ENCODE results near the gene PFDN5. TPM values are rescaled to one million over a fixed set of nuclear protein-coding genes. Genes with fewer than 3 reads are reported as not detected.

Gene PFDN5
- total RNA-seq, 2 experiments from 2014 or later: 376 to 383 TPM

DNA sequence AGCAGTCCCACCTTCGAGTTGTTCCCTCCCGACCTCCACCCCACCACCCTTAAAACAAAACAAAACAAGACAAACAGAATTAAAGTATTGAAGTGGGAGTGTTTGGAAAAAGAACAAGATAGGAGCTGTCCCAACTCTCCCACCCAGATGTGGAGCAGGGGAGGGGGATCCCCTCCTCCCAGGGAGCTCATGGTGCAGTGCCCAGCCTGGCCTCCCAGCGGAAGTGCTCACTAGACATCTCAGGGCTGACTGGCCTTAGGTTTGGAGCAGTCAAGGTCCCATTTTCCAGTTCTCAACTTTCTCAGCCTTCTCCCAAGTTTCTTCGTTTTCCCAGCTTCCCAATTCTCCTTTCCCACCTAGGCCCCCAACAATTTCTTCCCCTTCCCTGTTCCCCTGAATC, 37.9 kb downstream of the PFDN5 start:
- DNase-seq: no peak
- H3K4me3 Mint-ChIP-seq: no peak overlapping the region
- H3K27ac Mint-ChIP-seq: no peak overlapping the region
- intact Hi-C loops (cut with micrococcal nuclease): no loop called here
- H3K36me3 Mint-ChIP-seq (ENCODE audit: low read depth): no peaks in the 10 kb centered on the region
- H3K9me3 Mint-ChIP-seq: no peaks in the 10 kb centered on the region
- peaks cover 34% of the 10 kb centered on the region for H3K27me3 Mint-ChIP-seq (ENCODE audit: low read depth)
- H3K4me1 Mint-ChIP-seq (ENCODE audit: low read depth): no peaks in the 10 kb centered on the region
- CTCF ChIA-PET: interaction anchor here (1.3 kb wide), 1 partner anchor 88 kb away, joined by 3 read pairs; no protein-coding TSS in a partner anchor

DNA sequence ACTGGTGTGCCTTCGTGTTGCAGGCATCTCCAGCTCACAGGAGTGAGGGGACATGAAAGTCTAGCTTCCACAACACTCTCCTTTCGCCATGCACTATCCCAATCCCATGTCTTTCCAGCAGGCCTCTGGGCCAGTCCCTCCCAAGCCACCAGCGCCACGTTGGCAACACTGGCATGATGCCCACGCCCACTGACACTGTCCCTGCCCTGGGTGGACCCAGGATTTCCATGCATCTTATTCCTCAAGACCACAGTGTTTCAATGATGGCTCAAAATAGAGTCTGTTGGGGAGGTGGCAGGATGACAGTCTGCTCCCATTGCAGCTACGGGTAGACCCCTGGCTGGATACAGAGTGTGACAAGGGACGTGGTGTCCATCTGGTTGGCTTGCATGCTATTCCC, 38.5 kb downstream of the PFDN5 start:
- Mint-ChIP-seq H3K4me1 (ENCODE audit: low read depth) (no peaks in the 10 kb centered on the region), H3K27ac (no peak overlapping the region)

DNA sequence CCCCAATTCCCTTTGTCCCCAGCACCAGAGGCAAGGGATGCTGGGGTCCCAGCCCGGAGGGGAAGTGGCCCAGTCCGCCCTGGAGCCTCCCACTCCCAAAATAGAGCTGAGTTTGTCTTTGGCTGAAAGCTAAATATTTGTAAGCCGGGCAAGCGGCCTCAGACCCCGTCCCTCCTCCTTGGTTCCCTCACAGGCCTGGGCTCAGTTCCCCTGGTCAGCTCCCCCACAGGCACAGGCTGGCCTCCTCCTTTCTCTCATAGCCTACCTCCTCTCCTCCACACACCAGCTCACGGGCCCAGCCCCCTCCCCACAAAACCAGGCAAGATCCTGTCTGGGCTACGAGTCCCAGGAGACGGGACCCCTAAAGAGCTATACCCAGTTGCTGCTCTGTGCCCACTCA, 39.5 kb downstream of the PFDN5 start:
- Mint-ChIP-seq H3K27ac (no peak overlapping the region), H3K27me3 (ENCODE audit: low read depth) (peaks cover 37% of the 10 kb centered on the region), H3K36me3 (ENCODE audit: low read depth) (no peaks in the 10 kb centered on the region), H3K4me3 (no peak overlapping the region), H3K9me3 (no peaks in the 10 kb centered on the region), H3K4me1 (ENCODE audit: low read depth) (no peaks in the 10 kb centered on the region)
- intact Hi-C loops (cut with micrococcal nuclease): no loop called here
- CTCF ChIA-PET: interaction anchor here (0.9 to 2.3 kb wide), 6 partner anchors 9 to 174 kb away, joined by 3 to 10 read pairs (median 6); partner anchors contain the start of gene AAAS
- no peak for DNase-seq

More for the DNA sequence above, 38.5 kb downstream of the PFDN5 start:
- CTCF ChIA-PET: interaction anchor here (1.3 to 2.3 kb wide), 2 partner anchors 12 to 88 kb away, joined by 3 to 8 read pairs; partner anchors contain the start of gene AAAS
- intact Hi-C loops (cut with micrococcal nuclease): no loop called here
- no peak for DNase-seq
- Mint-ChIP-seq H3K27me3 (ENCODE audit: low read depth) (peaks cover 37% of the 10 kb centered on the region), H3K9me3 (no peaks in the 10 kb centered on the region), H3K36me3 (ENCODE audit: low read depth) (no peaks in the 10 kb centered on the region), H3K4me3 (no peak overlapping the region)

DNA sequence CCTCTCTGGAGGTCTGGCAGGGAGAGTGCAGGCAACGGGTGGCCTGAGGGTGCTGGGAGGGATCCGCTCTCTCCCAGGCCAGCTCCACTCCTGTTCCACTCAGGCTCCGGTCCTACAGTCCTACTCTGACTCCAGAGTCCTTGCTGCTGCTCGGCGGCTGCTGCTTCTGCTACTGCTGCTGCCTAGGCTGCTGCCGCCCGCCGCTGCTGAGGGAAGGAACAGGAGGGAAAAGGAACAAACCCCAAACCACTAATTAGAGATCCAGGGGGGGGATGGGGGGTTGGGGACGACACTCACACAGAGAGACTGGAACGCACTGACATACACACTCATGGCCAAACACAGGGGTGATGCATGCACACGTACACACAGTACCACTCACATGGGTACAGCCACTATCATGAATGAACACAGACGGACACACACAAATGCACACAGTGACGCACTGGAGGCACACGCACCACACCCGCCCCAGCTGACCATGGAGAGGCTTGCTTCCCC, 40.9 kb downstream of the PFDN5 start, which contains the start of gene SP7:
Gene SP7, minus strand, starts transcription at position 174 of the 501 bp plus-strand sequence. CDS start 708 bp downstream, outside the sequence.
- no peak within 1 kb of the TSS for H3K27ac Mint-ChIP-seq
- DNase-seq: no peak
- intact Hi-C loops (cut with micrococcal nuclease): no loop called here
- peaks cover 37% of the 10 kb centered on the region for H3K27me3 Mint-ChIP-seq (ENCODE audit: low read depth)
- no peaks in the 10 kb centered on the region for H3K4me1 Mint-ChIP-seq (ENCODE audit: low read depth)
- H3K36me3 Mint-ChIP-seq (ENCODE audit: low read depth): no peaks in the 10 kb centered on the region
- H3K9me3 Mint-ChIP-seq: no peaks in the 10 kb centered on the region
- CTCF ChIA-PET: interaction anchor here (1.1 to 2.3 kb wide), 3 partner anchors 9 to 85 kb away, joined by 3 to 8 read pairs (median 3); partner anchors contain the start of gene AAAS
- H3K4me3 Mint-ChIP-seq: no peak within 1 kb of the TSS

- CTCF ChIA-PET: interaction anchor here (1.4 kb wide), 1 partner anchor 10 kb away, joined by 3 read pairs; no protein-coding TSS in a partner anchor
- no peaks in the 10 kb centered on the region for H3K4me1 Mint-ChIP-seq (ENCODE audit: low read depth)
- H3K4me3 Mint-ChIP-seq: no peak overlapping the region
- H3K27me3 Mint-ChIP-seq (ENCODE audit: low read depth): peaks cover 34% of the 10 kb centered on the region
- H3K9me3 Mint-ChIP-seq: no peaks in the 10 kb centered on the region
- no peak for DNase-seq
- H3K36me3 Mint-ChIP-seq (ENCODE audit: low read depth): no peaks in the 10 kb centered on the region
- no peak overlapping the region for H3K27ac Mint-ChIP-seq
- intact Hi-C loops (cut with micrococcal nuclease): no loop called here
Measured at GRCh38 chr12:53338017-53338416, 42.7 kb downstream of the PFDN5 start.

DNA sequence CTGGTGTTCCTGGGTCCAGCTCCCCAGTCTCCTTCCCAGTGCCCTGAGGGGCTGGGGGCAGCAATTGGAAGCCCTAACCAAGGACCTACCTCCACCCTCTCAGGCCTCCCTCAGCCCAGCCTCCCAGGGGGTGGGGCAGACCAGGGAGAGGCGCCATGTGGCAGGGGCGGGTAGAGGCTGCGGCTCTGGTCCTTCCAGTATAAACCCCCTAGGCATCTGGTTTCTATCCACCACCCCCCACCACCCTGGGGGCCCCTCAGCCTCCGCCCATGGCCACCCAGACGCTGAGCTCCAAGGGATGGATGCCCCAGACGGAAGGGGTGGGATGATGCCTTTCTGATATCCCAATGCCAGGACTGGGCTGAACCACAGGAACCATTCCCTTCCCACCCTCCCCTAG, 43.6 kb downstream of the PFDN5 start:
- no peak for DNase-seq
- no peaks in the 10 kb centered on the region for H3K36me3 Mint-ChIP-seq (ENCODE audit: low read depth)
- peaks cover 29% of the 10 kb centered on the region for H3K27me3 Mint-ChIP-seq (ENCODE audit: low read depth)
- H3K4me1 Mint-ChIP-seq (ENCODE audit: low read depth): no peaks in the 10 kb centered on the region
- H3K4me3 Mint-ChIP-seq: no peak overlapping the region
- H3K27ac Mint-ChIP-seq: no peak overlapping the region
- CTCF ChIA-PET: no interaction called here
- H3K9me3 Mint-ChIP-seq: no peaks in the 10 kb centered on the region
- intact Hi-C loops (cut with micrococcal nuclease): no loop called here

GRCh38 chr12:53340398-53340797, 45.1 kb downstream of the PFDN5 start:
- no peak for DNase-seq
- CTCF ChIA-PET: interaction anchor here (0.7 kb wide), 1 partner anchor 13 kb away, joined by 4 read pairs; no protein-coding TSS in a partner anchor
- intact Hi-C loops (cut with micrococcal nuclease): no loop called here
- peaks cover 20% of the 10 kb centered on the region for H3K27me3 Mint-ChIP-seq (ENCODE audit: low read depth)
- H3K9me3 Mint-ChIP-seq: no peaks in the 10 kb centered on the region
- peaks cover 9% of the 10 kb centered on the region for H3K4me1 Mint-ChIP-seq (ENCODE audit: low read depth)
- no peak overlapping the region for H3K27ac Mint-ChIP-seq
- no peak overlapping the region for H3K4me3 Mint-ChIP-seq
- H3K36me3 Mint-ChIP-seq (ENCODE audit: low read depth): no peaks in the 10 kb centered on the region

- no peak overlapping the region for H3K4me3 Mint-ChIP-seq
- intact Hi-C loops (cut with micrococcal nuclease): no loop called here
- CTCF ChIA-PET: interaction anchor here (1.0 to 6.5 kb wide), 5 partner anchors 9 to 132 kb away, joined by 3 to 196 read pairs (median 8); partner anchors contain the start of genes AAAS and AMHR2
- peaks cover 9% of the 10 kb centered on the region for H3K4me1 Mint-ChIP-seq (ENCODE audit: low read depth)
- no peak overlapping the region for H3K27ac Mint-ChIP-seq
- DNase-seq: no peak
- H3K9me3 Mint-ChIP-seq: no peaks in the 10 kb centered on the region
- peaks cover under 1% of the 10 kb centered on the region for H3K27me3 Mint-ChIP-seq (ENCODE audit: low read depth)
- no peaks in the 10 kb centered on the region for H3K36me3 Mint-ChIP-seq (ENCODE audit: low read depth)
Measured at GRCh38 chr12:53343449-53343848, 48.1 kb downstream of the PFDN5 start.

- DNase-seq: no peak
- peaks cover 9% of the 10 kb centered on the region for H3K4me1 Mint-ChIP-seq (ENCODE audit: low read depth)
- peak overlapping the region; percentile 55 for H3K4me3 Mint-ChIP-seq
- H3K27ac Mint-ChIP-seq: no peak overlapping the region
- CTCF ChIA-PET: interaction anchor here (1.0 to 6.5 kb wide), 9 partner anchors 8 to 185 kb away, joined by 3 to 196 read pairs (median 8); partner anchors contain the start of genes AAAS and AMHR2
- no peaks in the 10 kb centered on the region for H3K27me3 Mint-ChIP-seq (ENCODE audit: low read depth)
- intact Hi-C loops (cut with micrococcal nuclease): no loop called here
- H3K36me3 Mint-ChIP-seq (ENCODE audit: low read depth): no peaks in the 10 kb centered on the region
- no peaks in the 10 kb centered on the region for H3K9me3 Mint-ChIP-seq
Measured at GRCh38 chr12:53343969-53344368, 48.6 kb downstream of the PFDN5 start.

DNA sequence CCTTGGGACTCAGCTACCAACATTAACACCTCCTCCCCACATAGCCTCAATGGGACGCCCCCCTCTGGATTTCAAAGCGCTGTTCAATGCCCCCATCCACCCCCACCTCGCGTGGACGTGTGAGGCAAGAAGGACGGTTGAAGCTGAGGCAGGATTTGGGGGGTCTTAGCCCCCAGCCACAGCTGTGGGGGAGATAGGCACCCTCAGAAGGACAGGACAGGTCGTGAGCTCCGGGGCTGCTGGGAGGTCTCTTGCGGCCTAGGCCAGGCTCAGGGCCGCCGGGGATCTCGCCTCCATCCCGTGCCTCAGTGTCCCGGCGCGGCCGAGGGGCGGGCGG, 49.1 kb downstream of the PFDN5 start:
- Mint-ChIP-seq H3K9me3 (no peaks in the 10 kb centered on the region), H3K36me3 (ENCODE audit: low read depth) (no peaks in the 10 kb centered on the region), H3K4me1 (ENCODE audit: low read depth) (peaks cover 9% of the 10 kb centered on the region), H3K27me3 (ENCODE audit: low read depth) (no peaks in the 10 kb centered on the region), H3K27ac (no peak overlapping the region), H3K4me3 (peak overlapping the region; percentile 55)
- DNase-seq: no peak
- intact Hi-C loops (cut with micrococcal nuclease): no loop called here
- CTCF ChIA-PET: interaction anchor here (0.7 to 6.5 kb wide), 39 partner anchors 10 to 278 kb away, joined by 3 to 196 read pairs (median 5); partner anchors contain the start of genes AAAS, AMHR2, PFDN5 and SOAT2

- Mint-ChIP-seq H3K4me3 (peak overlapping the region; percentile 91), H3K4me1 (ENCODE audit: low read depth) (peaks cover 9% of the 10 kb centered on the region), H3K27ac (no peak overlapping the region), H3K36me3 (ENCODE audit: low read depth) (no peaks in the 10 kb centered on the region), H3K9me3 (no peaks in the 10 kb centered on the region), H3K27me3 (ENCODE audit: low read depth) (no peaks in the 10 kb centered on the region)
- CTCF ChIA-PET: interaction anchor here (0.7 to 6.5 kb wide), 43 partner anchors 10 to 278 kb away, joined by 3 to 196 read pairs (median 5); partner anchors contain the start of genes AAAS, AMHR2, PFDN5 and SOAT2
- DNase-seq: peak; percentile 86
- intact Hi-C loops (cut with micrococcal nuclease): loop anchor here (1.0 kb wide), 4 partner anchors 21 to 186 kb away; no protein-coding TSS in a partner anchor
Measured at GRCh38 chr12:53344824-53345485, 49.6 kb downstream of the PFDN5 start.

GRCh38 chr12:53345486-53346188, 50.3 kb downstream of the PFDN5 start:
- Mint-ChIP-seq H3K4me1 (ENCODE audit: low read depth) (peaks cover 9% of the 10 kb centered on the region), H3K27ac (no peak overlapping the region), H3K36me3 (ENCODE audit: low read depth) (no peaks in the 10 kb centered on the region), H3K4me3 (peak overlapping the region; percentile 91), H3K9me3 (no peaks in the 10 kb centered on the region), H3K27me3 (ENCODE audit: low read depth) (no peaks in the 10 kb centered on the region)
- intact Hi-C loops (cut with micrococcal nuclease): loop anchor here (1.0 kb wide), 4 partner anchors 21 to 186 kb away; no protein-coding TSS in a partner anchor
- CTCF ChIA-PET: interaction anchor here (0.8 to 6.5 kb wide), 40 partner anchors 9 to 279 kb away, joined by 3 to 196 read pairs (median 5); partner anchors contain the start of genes AAAS, AMHR2, PFDN5 and SOAT2
- no peak for DNase-seq

Measured in activated naive CD4-positive, alpha-beta T cell treated with anti-CD3 and anti-CD28 coated beads for 36 hours (primary cell).